ENCODE measurements around the gene TRIP13.
"Not testable (repeated sequence)": the region's sequence is repeated elsewhere in the genome, so short reads cannot be mapped to it uniquely, and the experiment has no call there.

TRIP13 gene

DNA sequence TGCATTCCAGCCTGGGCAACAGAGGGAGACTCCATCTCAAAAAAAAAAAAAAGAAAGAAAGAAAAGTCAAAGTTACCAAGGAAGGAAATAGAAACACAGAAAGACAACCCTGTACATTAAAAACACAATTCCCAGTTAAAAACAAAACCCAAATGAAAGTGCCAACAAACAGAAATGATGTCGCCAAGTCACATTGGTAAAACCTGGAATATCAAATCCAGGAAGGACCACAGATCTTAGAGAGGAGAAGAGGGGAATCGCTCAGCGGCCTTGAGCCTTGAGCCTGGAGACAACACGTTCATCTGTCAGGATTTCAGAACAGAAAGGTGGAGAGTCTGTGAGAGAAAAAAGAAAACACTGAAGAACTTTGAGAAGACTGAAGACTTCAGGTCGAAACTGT is 40.7 kb upstream of the TRIP13 start:
- H3K36me3 ChIP-seq (ENCODE audit: control insufficient read depth, insufficient read depth, low read length), result no peaks in the 10 kb centered on the region
- no peak overlapping the region for H3K4me3 ChIP-seq (replicated peaks; ENCODE audit: low read depth, low read length)
- DNase-seq (ENCODE audit: extremely low read depth, insufficient read length), result no peak
- H3K27me3 ChIP-seq (replicated peaks; ENCODE audit: control insufficient read depth, insufficient read depth, low read length), result no peaks in the 10 kb centered on the region
- TF ChIP-seq, protein P1, sequence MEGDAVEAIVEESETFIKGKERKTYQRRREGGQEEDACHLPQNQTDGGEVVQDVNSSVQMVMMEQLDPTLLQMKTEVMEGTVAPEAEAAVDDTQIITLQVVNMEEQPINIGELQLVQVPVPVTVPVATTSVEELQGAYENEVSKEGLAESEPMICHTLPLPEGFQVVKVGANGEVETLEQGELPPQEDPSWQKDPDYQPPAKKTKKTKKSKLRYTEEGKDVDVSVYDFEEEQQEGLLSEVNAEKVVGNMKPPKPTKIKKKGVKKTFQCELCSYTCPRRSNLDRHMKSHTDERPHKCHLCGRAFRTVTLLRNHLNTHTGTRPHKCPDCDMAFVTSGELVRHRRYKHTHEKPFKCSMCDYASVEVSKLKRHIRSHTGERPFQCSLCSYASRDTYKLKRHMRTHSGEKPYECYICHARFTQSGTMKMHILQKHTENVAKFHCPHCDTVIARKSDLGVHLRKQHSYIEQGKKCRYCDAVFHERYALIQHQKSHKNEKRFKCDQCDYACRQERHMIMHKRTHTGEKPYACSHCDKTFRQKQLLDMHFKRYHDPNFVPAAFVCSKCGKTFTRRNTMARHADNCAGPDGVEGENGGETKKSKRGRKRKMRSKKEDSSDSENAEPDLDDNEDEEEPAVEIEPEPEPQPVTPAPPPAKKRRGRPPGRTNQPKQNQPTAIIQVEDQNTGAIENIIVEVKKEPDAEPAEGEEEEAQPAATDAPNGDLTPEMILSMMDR (IDR thresholded peaks at IDR 0.05; ENCODE audit: insufficient read depth, low read length, poor library complexity, severe bottlenecking), result no peak

DNA sequence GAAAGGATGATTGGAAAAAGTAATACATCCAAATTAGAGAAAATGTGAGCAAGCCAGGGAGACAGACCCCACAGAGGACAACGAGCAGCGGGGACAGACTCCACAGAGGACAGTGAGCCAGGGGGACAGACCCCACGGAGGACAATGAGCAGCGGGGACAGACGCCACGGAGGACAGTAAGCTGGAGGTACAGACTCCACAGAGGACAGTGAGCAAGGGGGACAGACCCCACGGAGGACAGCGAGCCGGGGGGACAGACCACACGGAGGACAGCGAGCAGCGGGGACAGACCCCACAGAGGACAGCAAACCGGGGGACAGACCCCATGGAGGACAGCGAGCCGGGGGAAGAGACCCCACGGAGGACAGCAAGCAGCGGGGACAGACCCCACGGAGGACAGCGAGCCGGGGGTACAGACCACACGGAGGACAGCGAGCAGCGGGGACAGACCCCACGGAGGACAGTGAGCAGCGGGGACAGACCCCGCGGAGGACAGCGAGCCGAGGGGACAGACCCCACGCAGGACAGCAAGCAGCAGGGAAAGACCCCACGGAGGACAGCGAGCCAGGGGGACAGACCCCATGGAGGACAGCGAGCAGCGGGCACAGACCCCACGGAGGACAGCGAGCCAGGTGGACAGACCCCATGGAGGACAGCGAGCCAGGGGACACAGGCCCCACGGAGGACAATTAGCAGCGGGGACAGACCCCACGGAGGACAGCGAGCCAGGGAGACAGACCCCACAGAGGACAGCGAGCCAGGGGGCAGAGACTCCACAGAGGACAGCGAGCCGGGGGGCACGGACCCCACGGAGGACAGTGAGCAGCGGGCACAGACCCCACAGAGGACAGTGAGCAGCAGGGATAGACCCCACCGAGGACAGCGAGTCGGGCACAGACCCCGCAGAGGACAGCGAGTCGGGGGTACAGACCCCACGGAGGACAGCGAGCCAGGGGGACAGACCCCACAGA is 40.0 kb upstream of the TRIP13 start:
- Histone ChIP-seq H3K36me3 (ENCODE audit: control insufficient read depth, insufficient read depth, low read length) (no peaks in the 10 kb centered on the region), H3K27me3 (replicated peaks; ENCODE audit: control insufficient read depth, insufficient read depth, low read length) (no peaks in the 10 kb centered on the region), H3K4me3 (replicated peaks; ENCODE audit: low read depth, low read length) (no peak overlapping the region)
- DNase-seq (ENCODE audit: extremely low read depth, insufficient read length), result no peak
- TF ChIP-seq, protein P1 (IDR thresholded peaks at IDR 0.05; ENCODE audit: insufficient read depth, low read length, poor library complexity, severe bottlenecking), result no peak

DNA sequence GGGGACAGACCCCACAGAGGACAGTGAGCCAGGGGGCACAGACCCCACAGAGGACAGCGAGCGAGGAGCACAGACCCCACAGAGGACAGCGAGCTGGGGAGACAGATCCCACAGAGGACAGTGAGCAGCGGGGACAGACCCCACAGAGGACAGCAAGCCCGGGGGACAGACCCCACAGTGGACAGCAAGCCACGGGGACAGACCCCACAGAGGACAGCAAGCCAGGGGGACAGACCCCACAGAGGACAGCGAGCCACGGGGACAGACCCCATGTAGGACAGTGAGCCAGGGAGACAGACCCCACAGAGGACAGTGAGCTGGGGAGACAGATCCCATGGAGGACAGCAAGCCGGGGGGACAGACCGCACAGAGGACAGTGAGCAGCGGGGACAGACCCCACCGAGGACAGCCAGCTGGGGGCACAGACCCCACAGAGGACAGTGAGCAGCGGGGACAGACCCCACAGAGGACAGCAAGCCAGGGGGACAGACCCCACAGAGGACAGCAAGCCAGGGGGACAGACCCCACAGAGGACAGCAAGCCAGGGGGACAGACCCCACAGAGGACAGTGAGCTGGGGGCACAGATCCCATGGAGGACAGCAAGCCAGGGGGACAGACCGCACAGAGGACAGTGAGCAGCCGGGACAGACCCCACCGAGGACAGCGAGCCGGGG is 39.1 kb upstream of the TRIP13 start:
- not testable (repeated sequence) for H3K27me3 ChIP-seq (replicated peaks; ENCODE audit: control insufficient read depth, insufficient read depth, low read length); DNase-seq (ENCODE audit: extremely low read depth, insufficient read length); H3K4me3 ChIP-seq (replicated peaks; ENCODE audit: low read depth, low read length); H3K36me3 ChIP-seq (ENCODE audit: control insufficient read depth, insufficient read depth, low read length)

DNA sequence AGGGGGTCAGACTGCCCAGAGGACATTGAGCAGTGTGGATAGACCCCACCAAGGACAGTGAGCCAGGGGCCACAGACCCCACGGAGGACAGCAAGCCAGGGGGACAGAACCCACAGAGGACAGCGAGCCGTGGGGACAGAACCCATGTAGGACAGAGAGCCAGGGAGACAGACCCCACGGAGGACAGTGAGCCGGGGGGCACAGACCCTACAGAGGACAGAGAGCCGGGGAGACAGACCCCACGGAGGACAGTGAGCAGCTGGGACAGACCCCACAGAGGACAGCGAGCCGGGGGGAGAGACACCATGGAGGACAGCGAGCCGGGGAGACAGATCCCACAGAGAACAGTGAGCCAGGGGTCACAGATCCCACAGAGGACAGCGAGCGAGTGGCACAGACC is 38.5 kb upstream of the TRIP13 start:
- Histone ChIP-seq H3K36me3 (ENCODE audit: control insufficient read depth, insufficient read depth, low read length) (no peaks in the 10 kb centered on the region), H3K4me3 (replicated peaks; ENCODE audit: low read depth, low read length) (no peak overlapping the region), H3K27me3 (replicated peaks; ENCODE audit: control insufficient read depth, insufficient read depth, low read length) (no peaks in the 10 kb centered on the region)
- no peak for DNase-seq (ENCODE audit: extremely low read depth, insufficient read length)
- TF ChIP-seq, protein P1 (IDR thresholded peaks at IDR 0.05; ENCODE audit: insufficient read depth, low read length, poor library complexity, severe bottlenecking), result no peak

DNA sequence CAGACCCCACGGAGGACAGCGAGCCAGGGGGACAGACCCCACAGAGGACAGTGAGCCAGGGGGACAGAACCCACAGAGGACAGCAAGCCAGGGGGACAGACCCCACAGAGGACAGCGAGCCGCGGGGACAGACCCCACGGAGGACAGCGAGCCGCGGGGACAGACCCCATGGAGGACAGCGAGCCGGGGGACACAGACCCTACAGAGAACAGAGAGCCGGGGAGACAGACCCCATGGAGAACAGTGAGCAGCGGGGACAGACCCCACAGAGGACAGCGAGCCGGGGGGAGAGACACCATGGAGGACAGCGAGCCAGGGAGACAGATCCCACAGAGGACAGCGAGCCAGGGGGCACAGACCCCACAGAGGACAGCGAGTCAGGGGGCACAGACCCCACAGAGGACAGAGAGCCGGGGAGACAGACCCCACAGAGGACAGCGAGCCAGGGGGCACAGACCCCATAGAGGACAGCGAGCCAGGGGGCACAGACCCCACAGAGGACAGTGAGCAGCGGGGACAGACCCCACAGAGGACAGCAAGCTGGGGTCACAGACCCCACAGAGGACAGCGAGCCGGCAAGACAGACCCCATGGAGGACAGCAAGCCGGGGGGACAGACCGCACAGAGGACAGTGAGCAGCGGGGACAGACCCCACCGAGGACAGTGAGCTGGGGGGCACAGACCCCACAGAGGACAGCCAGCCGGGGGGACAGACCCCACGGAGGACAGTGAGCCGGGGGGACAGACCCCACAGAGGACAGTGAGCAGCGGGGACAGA is 37.5 kb upstream of the TRIP13 start:
- Histone ChIP-seq H3K36me3 (ENCODE audit: control insufficient read depth, insufficient read depth, low read length) (peaks cover 1% of the 10 kb centered on the region; the same call in 1 of the 2 replicates), H3K4me3 (replicated peaks; ENCODE audit: low read depth, low read length) (no peak overlapping the region), H3K27me3 (replicated peaks; ENCODE audit: control insufficient read depth, insufficient read depth, low read length) (no peaks in the 10 kb centered on the region)
- no peak for DNase-seq (ENCODE audit: extremely low read depth, insufficient read length)
- TF ChIP-seq, protein P1 (IDR thresholded peaks at IDR 0.05; ENCODE audit: insufficient read depth, low read length, poor library complexity, severe bottlenecking), result no peak

Measured in GM06990 (cell line).